NCI-H1930 (cell line): ENCODE measurements around the gene LIG1.

Source experiments
- DNase-seq, 2 experiments: peaks; one replicate each; lab custom pipeline; 2025; lab: John Stamatoyannopoulos, UW

Gene LIG1

DNA sequence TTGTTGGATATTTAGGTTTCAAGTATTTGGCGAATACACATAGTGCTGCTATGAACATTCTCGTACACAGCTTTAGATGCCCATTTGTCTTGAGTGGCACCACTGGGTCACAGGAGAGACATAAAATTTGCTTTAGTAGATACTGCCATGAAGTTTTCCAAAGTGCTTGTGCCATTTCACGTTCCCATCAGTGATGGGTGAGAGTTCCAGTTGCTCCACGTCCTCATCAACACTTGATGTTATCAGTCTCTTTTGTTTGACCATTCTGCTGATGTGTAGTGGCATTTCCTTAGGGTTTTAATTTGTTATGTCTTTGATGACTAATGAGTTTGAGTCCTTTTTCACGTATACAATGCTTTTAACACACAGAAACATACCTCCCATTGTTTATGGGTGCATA, 11.4 kb upstream of the LIG1 start:
- no peak for DNase-seq

DNA sequence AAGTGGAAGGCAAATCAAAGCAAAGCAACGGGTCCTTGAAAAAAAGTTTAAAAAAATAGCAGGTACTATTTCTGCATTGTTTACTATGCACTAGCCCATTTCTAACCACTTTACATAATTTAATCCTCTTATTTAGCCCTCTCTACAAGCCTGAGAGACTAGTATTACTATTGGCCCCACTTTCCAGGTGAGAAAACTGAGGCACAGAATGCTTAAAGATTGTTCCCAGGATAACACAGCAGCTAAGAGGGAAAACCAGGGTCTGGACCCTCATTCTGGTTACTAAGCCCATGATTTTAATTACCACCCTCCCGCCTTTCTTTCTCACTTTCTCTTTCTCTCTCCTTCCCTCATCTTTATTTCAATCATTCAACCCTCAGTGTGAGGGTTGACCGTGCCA, 6.1 kb upstream of the LIG1 start:
- no peak for DNase-seq

DNA sequence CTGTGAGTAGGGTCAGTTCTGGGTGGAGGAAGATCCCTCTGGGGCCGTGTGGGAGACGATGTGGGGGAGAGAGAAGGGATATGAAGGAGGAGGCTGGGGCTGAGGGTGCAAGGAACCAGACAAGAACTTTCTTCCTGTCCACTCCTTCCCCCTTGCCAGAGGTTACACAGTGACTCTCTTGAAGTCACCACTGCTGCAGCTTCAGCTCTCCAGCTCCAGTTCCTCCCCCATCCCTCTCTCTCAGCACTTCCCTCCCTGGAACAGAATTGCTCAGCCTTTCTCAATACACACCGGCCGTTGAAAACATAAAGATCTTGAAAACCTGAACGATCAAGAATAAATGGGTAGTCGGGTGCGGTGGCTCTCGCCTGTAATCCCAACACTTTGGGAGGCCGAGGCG, 5.4 kb upstream of the LIG1 start:
- no peak for DNase-seq

DNA sequence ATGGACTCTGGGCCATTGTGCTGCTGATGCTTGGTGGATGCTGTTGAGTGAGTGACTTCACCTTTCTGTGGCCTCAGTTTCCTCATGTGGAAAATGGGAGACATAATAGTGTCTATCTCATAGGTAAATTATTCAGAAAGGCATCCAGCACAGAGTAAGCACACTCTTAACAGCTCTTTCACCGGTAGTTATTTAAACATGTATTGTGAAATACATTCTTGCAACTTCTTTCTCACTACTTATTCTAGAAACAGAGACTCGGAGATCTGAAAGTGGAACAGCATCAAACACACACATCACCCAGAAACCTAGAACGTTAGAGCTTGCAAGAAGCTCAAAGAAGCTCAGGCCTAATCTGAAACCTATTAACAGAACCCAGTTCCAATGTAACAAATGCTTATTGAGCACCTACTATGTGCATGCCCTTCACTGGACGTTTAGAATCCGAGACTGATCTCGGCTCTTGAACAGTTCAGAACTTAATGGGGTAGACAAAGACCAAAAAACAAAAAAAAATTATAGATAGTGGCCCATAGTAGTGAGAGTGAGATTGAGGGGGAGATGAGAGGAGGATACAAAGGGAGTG, 4.4 kb upstream of the LIG1 start:
- DNase-seq = no peak

DNA sequence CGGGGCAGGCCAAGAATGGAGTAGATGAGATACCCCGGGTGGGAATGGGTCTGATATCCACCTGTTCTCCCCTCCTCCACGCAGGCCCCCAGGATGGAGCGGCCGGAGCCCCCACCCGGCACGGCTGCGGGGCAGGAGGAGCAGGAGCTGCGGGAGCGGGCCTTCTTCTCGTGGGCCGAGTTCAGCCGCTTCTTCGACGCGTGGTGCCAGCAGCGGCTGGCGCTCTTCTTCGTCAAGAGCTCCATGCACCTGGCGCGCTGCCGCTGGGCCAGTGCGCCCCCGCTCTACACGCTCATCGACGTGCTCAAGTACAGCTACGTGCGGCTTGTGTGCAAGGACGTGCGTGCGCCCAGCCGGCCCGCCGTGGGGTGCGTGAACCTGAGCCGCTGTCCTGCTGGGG, 1.6 kb upstream of the LIG1 start:
- DNase-seq = no peak

- DNase-seq = no peak
These were observed 738 bp upstream of the LIG1 start for GRCh38 chr19:48170817-48171347.

GRCh38 chr19:48169578-48169938, 586 bp downstream of the LIG1 start:
- DNase-seq = peak; percentile 76 to 83

GRCh38 chr19:48168689-48169088, 1.5 kb downstream of the LIG1 start:
- no peak for DNase-seq

DNA sequence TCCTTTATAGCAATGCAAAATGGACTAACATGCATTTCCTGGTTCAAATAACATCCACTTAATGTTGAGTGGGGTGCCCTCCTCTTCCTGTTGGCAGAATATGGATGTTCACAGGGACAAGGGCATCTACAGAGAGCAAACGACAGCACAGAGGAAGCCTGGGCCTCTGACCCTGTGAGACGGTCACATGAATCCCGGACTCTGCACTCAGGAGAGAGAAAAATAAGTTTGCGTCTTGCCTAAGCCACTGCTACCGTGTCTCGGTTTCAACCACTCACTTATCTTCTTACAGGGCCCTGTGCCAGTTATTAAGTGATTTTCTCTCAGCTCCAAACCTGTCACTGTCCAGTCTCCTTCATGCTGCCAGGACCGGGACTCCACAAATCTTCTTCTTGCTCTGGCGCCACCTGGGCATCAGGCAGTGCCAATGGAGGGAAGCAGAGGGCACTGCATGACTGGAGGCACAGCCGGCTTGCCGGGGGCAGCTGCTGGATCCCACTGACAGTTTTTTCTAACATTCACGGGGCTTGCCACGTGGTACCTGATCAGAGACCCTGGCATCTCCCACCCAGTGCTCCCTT, 11.8 kb downstream of the LIG1 start:
- DNase-seq = no peak

- no peak for DNase-seq
These were observed 16.1 kb downstream of the LIG1 start for GRCh38 chr19:48154003-48154402.

GRCh38 chr19:48152551-48152950, 17.6 kb downstream of the LIG1 start:
- DNase-seq = peak in 1 of 2 experiments; percentile 64

DNA sequence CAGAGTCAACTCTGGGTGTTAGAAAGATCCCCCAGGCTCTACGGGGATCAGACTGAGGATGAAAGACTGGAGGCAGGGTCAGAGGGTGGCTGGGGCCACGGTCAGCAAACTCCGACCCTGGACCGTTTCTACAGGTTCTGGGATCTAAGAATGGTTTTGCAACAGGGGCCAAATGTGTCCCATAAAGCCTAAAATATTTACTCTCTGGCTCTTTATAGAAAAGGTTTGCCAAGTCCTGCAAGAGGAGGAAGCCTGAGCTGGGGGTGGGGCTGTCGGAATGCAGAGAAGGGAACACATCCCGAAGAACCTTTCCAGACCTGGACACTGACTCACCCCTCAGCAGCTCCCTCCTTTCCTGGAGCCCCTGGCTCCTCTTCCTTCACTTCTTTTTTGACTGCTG, 20.7 kb downstream of the LIG1 start:
- no peak for DNase-seq

DNA sequence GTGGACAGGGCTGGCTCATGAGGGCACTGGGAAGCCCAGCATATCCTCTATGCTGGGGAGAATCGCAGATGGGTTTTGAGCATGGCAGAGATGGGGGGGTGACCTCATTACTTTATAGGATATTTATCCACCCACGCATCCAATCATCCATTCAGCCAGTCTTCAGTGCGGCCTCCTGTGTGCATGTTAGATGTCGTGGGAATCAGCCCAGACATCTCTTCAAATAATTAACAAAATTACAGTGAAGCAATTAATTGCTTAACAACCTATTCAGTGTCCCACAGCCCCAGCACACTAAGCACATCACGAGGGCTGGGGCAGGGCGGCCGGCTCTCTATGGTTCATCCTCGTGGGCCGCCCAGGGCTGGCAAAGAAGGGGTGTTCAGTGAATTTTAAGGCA, 21.6 kb downstream of the LIG1 start:
- no peak for DNase-seq

- DNase-seq = no peak
These were observed 22.5 kb downstream of the LIG1 start for GRCh38 chr19:48147597-48148175.

- no peak for DNase-seq
These were observed 31.1 kb downstream of the LIG1 start for GRCh38 chr19:48139053-48139452.

GRCh38 chr19:48137411-48137810, 32.7 kb downstream of the LIG1 start:
- DNase-seq = no peak

- no peak for DNase-seq
These were observed 33.6 kb downstream of the LIG1 start for GRCh38 chr19:48136547-48136946.

DNA sequence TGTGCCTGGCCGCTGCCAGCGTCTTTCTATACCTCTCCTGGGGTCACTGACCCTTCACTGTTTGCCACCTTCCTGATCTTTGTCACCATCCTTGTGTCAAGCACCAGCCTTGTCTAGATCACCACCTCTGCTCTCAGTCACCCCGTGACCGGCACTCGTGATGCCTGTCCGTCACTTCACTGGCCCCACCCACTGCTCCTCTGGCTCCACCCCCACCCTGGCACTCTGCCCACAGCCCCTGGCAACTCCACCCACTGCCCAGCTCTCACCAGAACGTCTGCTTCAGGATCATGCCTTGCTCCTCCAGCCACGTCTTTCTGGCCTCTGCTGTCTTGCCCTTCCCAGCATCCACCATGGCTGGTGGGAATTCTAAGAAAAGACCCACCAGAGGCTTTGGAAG, 34.7 kb downstream of the LIG1 start:
- DNase-seq = no peak

DNA sequence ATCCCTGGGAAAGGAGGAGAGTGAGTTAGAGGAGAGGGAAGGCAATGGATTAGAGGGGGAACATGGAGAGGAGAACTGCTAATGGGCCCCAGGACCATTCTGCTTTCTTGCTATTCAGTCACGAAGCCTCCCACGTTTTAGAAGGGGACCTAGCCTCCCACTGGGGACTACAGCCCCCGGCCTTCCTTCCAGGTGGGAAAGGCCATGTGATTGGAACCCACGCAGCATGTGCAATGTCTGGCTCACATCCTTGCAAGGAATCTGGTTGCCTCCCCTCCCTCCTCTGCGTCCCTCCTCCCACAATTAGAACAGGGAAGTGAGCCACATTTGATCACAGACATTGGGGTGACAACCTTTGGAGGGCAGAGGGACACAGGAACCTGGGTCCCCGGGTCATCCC, 37.0 kb downstream of the LIG1 start:
- DNase-seq = no peak

DNA sequence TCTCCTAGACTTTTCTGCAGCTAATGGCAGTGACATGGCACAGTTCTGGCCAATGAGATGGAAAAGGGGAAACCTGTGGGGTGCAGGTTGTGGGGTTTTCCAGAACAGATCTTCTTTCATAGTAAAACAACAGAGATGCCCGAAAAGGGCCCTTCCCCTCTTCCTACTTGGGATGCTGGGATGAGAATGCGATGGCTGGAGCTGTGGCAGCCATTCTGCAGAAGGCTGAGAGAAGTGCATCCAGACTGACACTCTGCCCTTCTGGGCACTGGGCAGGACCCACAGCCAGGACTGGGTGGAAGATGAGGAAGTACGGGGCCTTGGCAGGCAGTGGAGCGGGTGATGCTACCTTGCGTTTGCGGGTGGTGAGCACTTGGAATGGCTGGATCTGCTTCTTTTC, 42.6 kb downstream of the LIG1 start:
- DNase-seq = no peak

- no peak for DNase-seq
These were observed 46.1 kb downstream of the LIG1 start for GRCh38 chr19:48123907-48124651.

DNA sequence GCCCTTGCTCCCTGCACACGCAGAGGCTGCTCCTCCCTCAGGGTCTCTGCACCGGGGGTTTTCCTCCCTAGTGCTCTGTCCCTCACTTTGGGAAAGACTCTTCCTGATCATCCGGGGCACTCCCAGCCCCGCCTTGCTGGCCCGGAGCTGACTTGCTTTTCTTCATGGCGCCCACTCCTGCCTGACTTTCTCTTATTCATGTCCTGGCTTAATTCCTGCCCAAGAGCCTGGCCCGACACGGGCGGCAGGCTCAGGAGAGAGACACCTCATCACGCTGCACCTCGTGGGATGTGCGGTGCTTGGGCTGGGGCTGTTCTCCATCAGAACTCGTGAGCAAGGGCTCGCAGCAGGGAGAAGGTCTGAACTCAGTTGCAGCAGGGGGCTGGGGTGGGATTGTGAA, 47.7 kb downstream of the LIG1 start:
- DNase-seq = no peak

- DNase-seq = no peak
These were observed 48.2 kb downstream of the LIG1 start for GRCh38 chr19:48121909-48122371.
